SU-DHL-6 (cell line): ENCODE data around the gene DAGLB.

Experiments used
- EZH2phosphoT487 ChIP-seq: fragments of 200-600 bp; sonication (generic), shearing (Covaris generic); conservative IDR thresholded peaks from 2 replicates; pipeline ENCODE4 v1.6.1; 2018; ENCODE audit warnings: mild to moderate bottlenecking, antibody characterized with exemption, low read length, moderate library complexity, mixed read lengths
- TF ChIP-seq, protein P1 (sequence below): fragments of 200-600 bp; sonication (generic); IDR thresholded peaks from one replicate; pipeline ENCODE4 v1.5.1; 2017; ENCODE audit warnings: antibody characterized with exemption, mild to moderate bottlenecking, low read length, moderate library complexity; ENCODE audit not compliant: insufficient read depth, poor library complexity, severe bottlenecking

DNA sequence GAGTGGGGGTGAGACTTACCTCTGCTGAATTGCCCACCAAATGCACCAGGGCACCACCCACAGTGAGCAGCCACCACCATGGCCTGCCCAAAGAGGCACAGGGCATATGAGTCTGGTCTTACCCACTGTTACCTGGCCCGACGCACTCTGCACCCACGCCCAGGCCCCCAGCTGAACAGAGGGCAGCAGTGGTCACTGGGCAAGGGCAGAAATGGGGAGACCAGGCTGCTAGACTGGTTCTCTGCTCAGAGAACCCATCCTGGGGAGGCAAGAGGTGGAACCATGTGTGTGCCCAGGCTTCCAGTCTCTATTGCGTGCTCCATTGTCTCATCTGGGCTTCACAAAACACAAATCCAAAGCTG lies 39.4 kb upstream of the DAGLB start:
- TF ChIP-seq, protein P1, sequence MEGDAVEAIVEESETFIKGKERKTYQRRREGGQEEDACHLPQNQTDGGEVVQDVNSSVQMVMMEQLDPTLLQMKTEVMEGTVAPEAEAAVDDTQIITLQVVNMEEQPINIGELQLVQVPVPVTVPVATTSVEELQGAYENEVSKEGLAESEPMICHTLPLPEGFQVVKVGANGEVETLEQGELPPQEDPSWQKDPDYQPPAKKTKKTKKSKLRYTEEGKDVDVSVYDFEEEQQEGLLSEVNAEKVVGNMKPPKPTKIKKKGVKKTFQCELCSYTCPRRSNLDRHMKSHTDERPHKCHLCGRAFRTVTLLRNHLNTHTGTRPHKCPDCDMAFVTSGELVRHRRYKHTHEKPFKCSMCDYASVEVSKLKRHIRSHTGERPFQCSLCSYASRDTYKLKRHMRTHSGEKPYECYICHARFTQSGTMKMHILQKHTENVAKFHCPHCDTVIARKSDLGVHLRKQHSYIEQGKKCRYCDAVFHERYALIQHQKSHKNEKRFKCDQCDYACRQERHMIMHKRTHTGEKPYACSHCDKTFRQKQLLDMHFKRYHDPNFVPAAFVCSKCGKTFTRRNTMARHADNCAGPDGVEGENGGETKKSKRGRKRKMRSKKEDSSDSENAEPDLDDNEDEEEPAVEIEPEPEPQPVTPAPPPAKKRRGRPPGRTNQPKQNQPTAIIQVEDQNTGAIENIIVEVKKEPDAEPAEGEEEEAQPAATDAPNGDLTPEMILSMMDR: no peak
- TF ChIP-seq EZH2phosphoT487: no peak
